Gastrocnemius medialis (tissue), 4 donors: ENCODE measurements around the gene MID2. TPM values are rescaled to one million over a fixed set of nuclear protein-coding genes. Genes with fewer than 3 reads are reported as not detected.

Experiments
- ATAC-seq, 2 donors: fragments of 150-250 bp; one replicate each; pipeline ENCODE4 v1.9.1; 2016
- DNase-seq, 2 donors: peaks; one replicate each; pipeline ENCODE4 v3.0.0-alpha.2; 2019
- H3K27ac ChIP-seq, 4 donors: fragments of 200-600 bp; sonication (generic); 1 replicate in 1 of 4; 2 replicates in 3 of 4; pipeline ENCODE4 v1.5.1; 2016 to 2018; ENCODE audit warnings: mild to moderate bottlenecking in 2 of 4, moderate library complexity in 1 of 4
- H3K27me3 ChIP-seq, 3 donors: fragments of 200-600 bp; sonication (generic) in 2 of 3; 1 replicate in 1 of 3; 2 replicates in 2 of 3; pipeline versions ENCODE4 v1.5.1 to v1.6.0; 2016 to 2019; ENCODE audit warnings: mild to moderate bottlenecking in 1 of 3, moderate library complexity in 1 of 3
- H3K36me3 ChIP-seq, 2 donors: fragments of 200-600 bp; sonication (generic) in 1 of 2; one replicate each; pipeline ENCODE4 v1.5.1; 2017 to 2018
- H3K4me1 ChIP-seq, 2 donors: fragments of 200-600 bp; sonication (generic) in 1 of 2; one replicate each; pipeline ENCODE4 v1.5.1; 2016 to 2017; ENCODE audit warnings: mild to moderate bottlenecking in 2 of 2
- H3K4me3 ChIP-seq, 4 donors: fragments of 200-600 bp; sonication (generic) in 3 of 4; 1 replicate in 1 of 4; 2 replicates in 3 of 4; pipeline ENCODE4 v1.5.1; 2016 to 2019; ENCODE audit warnings: mild to moderate bottlenecking in 2 of 4
- H3K9me3 ChIP-seq, 3 donors: fragments of 200-600 bp; sonication (generic) in 2 of 3; 1 replicate in 1 of 3; 2 replicates in 2 of 3; pipeline ENCODE4 v1.5.1; 2016 to 2019
- POLR2A ChIP-seq, 2 donors: fragments of 450-650 bp; IDR thresholded peaks; one replicate each; pipeline ENCODE4 v1.6.1; 2017; ENCODE audit warnings: antibody characterized with exemption in 2 of 2, mild to moderate bottlenecking in 2 of 2, moderate library complexity in 2 of 2
- in situ Hi-C, 4 donors: fragments of 200-750 bp; cut with MboI; loops; one replicate each; pipeline versions ENCODE4 v1.15.0 to v1.8.0; 2017; ENCODE audit warnings: low sequenced_read_pairs in 4 of 4
- intact Hi-C: fragments of 100-400 bp; cut with DNase I; formaldehyde crosslinking; loops from one replicate; pipeline ENCODE4 v1.15.1; 2023; ENCODE audit warnings: low total_unique reads
- total RNA-seq, 4 donors: library from RNA; depleted of rRNA; stranded (reverse); fragments of >200 nt; gene quantifications; one replicate each; pipeline versions ENCODE4 v1.1.0 to v1.2.3, GENCODE V29; 2016
- TF ChIP-seq, protein P1 (sequence below), 5 experiments: fragments of 450-650 bp in 3 of 5; fragments of 200-600 bp in 2 of 5; sonication (generic) in 2 of 5; IDR thresholded peaks in 4 of 5; conservative IDR thresholded peaks in 1 of 5; 1 replicate in 4 of 5; 2 replicates in 1 of 5; pipeline ENCODE4 v1.5.1; 2016 to 2019; ENCODE audit warnings: antibody characterized with exemption in 5 of 5, mild to moderate bottlenecking in 3 of 5, moderate library complexity in 3 of 5

The MID2 gene
- total RNA-seq, 4 donors from 2014 or later: 20.5 to 25.4 (median 23.9) TPM

GRCh38 chrX:107845625-107846024, 20.0 kb downstream of the MID2 start:
- intact Hi-C loops: no loop called here
- DNase-seq (no peak), ATAC-seq (no peak)
- Histone ChIP-seq H3K27me3 (peaks cover 0 to 3% (median 0%) of the 10 kb centered on the region in 3 donors), H3K4me3 (no peak overlapping the region), H3K4me1 (peaks cover 15 to 43% of the 10 kb centered on the region in 2 donors), H3K36me3 (peaks cover 0 to 8% of the 10 kb centered on the region in 2 donors), H3K27ac (no peak overlapping the region), H3K9me3 (no peaks in the 10 kb centered on the region)
- in situ Hi-C loops: no loop called here
- TF ChIP-seq, protein P1, sequence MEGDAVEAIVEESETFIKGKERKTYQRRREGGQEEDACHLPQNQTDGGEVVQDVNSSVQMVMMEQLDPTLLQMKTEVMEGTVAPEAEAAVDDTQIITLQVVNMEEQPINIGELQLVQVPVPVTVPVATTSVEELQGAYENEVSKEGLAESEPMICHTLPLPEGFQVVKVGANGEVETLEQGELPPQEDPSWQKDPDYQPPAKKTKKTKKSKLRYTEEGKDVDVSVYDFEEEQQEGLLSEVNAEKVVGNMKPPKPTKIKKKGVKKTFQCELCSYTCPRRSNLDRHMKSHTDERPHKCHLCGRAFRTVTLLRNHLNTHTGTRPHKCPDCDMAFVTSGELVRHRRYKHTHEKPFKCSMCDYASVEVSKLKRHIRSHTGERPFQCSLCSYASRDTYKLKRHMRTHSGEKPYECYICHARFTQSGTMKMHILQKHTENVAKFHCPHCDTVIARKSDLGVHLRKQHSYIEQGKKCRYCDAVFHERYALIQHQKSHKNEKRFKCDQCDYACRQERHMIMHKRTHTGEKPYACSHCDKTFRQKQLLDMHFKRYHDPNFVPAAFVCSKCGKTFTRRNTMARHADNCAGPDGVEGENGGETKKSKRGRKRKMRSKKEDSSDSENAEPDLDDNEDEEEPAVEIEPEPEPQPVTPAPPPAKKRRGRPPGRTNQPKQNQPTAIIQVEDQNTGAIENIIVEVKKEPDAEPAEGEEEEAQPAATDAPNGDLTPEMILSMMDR (IDR thresholded peaks at IDR 0.05 in 4 of 5, conservative IDR thresholded peaks at IDR 0.05 in 1 of 5): no peak
- no peak for TF ChIP-seq POLR2A (IDR thresholded peaks at IDR 0.05)

GRCh38 chrX:107848591-107848990, 22.9 kb downstream of the MID2 start:
- intact Hi-C loops: no loop called here
- Histone ChIP-seq H3K27ac (peak overlapping the region in 1 of 4 donors; percentile 23), H3K4me3 (no peak overlapping the region), H3K9me3 (no peaks in the 10 kb centered on the region), H3K27me3 (peaks cover 0 to 3% (median 0%) of the 10 kb centered on the region in 3 donors), H3K4me1 (peaks cover 18 to 30% of the 10 kb centered on the region in 2 donors), H3K36me3 (no peaks in the 10 kb centered on the region)
- TF ChIP-seq POLR2A (IDR thresholded peaks at IDR 0.05): no peak
- TF ChIP-seq, protein P1 (IDR thresholded peaks at IDR 0.05 in 4 of 5, conservative IDR thresholded peaks at IDR 0.05 in 1 of 5): no peak
- DNase-seq (no peak), ATAC-seq (no peak)
- in situ Hi-C loops: no loop called here

DNA sequence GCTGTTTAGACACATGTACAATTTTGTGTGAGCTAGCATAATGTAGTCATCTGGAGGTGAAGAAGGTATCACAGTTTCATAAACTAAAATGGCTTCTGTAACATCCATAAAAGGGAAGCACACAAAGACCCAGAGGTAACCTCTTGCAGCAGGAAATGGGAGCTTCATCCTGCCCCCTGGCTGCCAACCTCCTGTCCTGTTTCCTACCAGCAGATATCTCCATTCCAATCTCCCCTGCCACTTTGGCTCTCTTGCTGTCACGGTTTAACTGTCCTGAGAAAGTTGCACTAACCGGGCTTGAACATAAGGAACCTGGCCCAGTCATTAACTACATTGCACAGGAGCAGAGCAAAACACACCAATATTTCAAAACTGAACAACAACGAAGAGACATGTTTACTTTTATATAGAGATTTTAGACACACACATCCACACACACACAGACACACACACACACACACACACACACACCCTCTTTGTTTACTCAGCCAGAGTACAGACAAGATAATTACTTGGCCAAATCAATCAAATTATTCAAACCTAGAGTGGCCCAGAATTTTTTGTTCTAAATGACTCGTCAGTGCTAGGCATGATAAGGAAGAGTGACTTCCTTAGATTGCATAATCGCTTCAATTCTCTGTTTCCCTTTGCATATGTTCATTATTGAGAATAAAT, 24.2 kb downstream of the MID2 start:
- Histone ChIP-seq H3K27ac (peak overlapping the region in 1 of 4 donors; percentile 43), H3K4me1 (peaks cover 18 to 24% of the 10 kb centered on the region in 2 donors), H3K27me3 (no peaks in the 10 kb centered on the region), H3K4me3 (no peak overlapping the region), H3K36me3 (no peaks in the 10 kb centered on the region), H3K9me3 (no peaks in the 10 kb centered on the region)
- TF ChIP-seq, protein P1 (IDR thresholded peaks at IDR 0.05 in 4 of 5, conservative IDR thresholded peaks at IDR 0.05 in 1 of 5): peak in 2 of 5 experiments; percentile 13 to 14
- no peak for TF ChIP-seq POLR2A (IDR thresholded peaks at IDR 0.05)
- intact Hi-C loops: no loop called here
- in situ Hi-C loops: no loop called here
- DNase-seq (no peak), ATAC-seq (peak in 1 of 2 donors; percentile 30)

DNA sequence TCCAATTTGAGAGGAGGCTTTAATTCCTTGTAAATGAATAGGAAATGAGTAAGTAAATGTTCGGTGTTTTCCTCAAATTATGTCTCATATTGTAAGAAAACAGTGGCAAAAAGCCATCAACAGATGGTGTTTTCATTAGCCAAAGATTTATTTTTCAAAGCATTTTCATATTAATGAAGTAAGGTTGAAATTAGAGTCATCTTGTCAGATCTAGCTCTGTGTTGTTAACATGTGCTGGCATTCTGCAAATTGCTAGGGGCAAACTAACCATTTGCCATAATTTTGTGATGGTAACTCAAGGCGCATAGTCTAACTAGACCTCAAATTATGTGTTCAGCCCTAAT, 24.7 kb downstream of the MID2 start:
- H3K4me1 ChIP-seq: peaks cover 18 to 24% of the 10 kb centered on the region in 2 donors
- intact Hi-C loops (no loop called here), in situ Hi-C loops (no loop called here)
- TF ChIP-seq, protein P1 (IDR thresholded peaks at IDR 0.05 in 4 of 5, conservative IDR thresholded peaks at IDR 0.05 in 1 of 5): no peak
- TF ChIP-seq POLR2A (IDR thresholded peaks at IDR 0.05): no peak
- DNase-seq: no peak
- no peaks in the 10 kb centered on the region for H3K9me3 ChIP-seq
- H3K36me3 ChIP-seq: no peaks in the 10 kb centered on the region
- no peak overlapping the region for H3K27ac ChIP-seq
- no peak overlapping the region for H3K4me3 ChIP-seq
- H3K27me3 ChIP-seq: no peaks in the 10 kb centered on the region
- ATAC-seq: no peak
